Astrocyte of the hippocampus (primary cell): ENCODE measurements around the gene SCYL3.

ENCODE experiments used
- DNase-seq: peaks from one replicate; pipeline ENCODE4 v3.0.0; 2011; ENCODE audit warnings: low read depth, low spot score

The SCYL3 gene

GRCh38 chr1:169900571-169900970 is 6.9 kb upstream of the SCYL3 start:
- DNase-seq, result no peak

GRCh38 chr1:169899519-169900217 is 6.0 kb upstream of the SCYL3 start:
- DNase-seq, result no peak

GRCh38 chr1:169896013-169896412 is 2.3 kb upstream of the SCYL3 start:
- DNase-seq, result no peak

GRCh38 chr1:169894424-169895145 is 889 bp upstream of the SCYL3 start:
- no peak for DNase-seq

- peak; percentile 35 for DNase-seq
Measured at GRCh38 chr1:169892927-169893644, 610 bp downstream of the SCYL3 start.

GRCh38 chr1:169892176-169892926 is 1.3 kb downstream of the SCYL3 start:
- DNase-seq, result no peak

- DNase-seq, result no peak
Measured at GRCh38 chr1:169891539-169891885, 2.2 kb downstream of the SCYL3 start.

GRCh38 chr1:169890761-169891538 is 2.7 kb downstream of the SCYL3 start:
- no peak for DNase-seq

- no peak for DNase-seq
Measured at GRCh38 chr1:169889871-169890270, 3.8 kb downstream of the SCYL3 start.

GRCh38 chr1:169886931-169887330 is 6.8 kb downstream of the SCYL3 start:
- no peak for DNase-seq

GRCh38 chr1:169886422-169886821 is 7.3 kb downstream of the SCYL3 start:
- DNase-seq, result no peak

- DNase-seq, result no peak
Measured at GRCh38 chr1:169885207-169885606, 8.5 kb downstream of the SCYL3 start.

GRCh38 chr1:169884634-169885033 is 9.1 kb downstream of the SCYL3 start:
- no peak for DNase-seq

- no peak for DNase-seq
Measured at GRCh38 chr1:169882039-169882511, 11.6 kb downstream of the SCYL3 start.

GRCh38 chr1:169879034-169879840 is 14.5 kb downstream of the SCYL3 start:
- DNase-seq, result peak; percentile 46

- DNase-seq, result no peak
Measured at GRCh38 chr1:169878498-169878897, 15.2 kb downstream of the SCYL3 start.

- no peak for DNase-seq
Measured at GRCh38 chr1:169877800-169878491, 15.8 kb downstream of the SCYL3 start.

- peak; percentile 74 for DNase-seq
Measured at GRCh38 chr1:169874229-169874628, 19.5 kb downstream of the SCYL3 start.

- DNase-seq, result no peak
Measured at GRCh38 chr1:169873582-169874199, 20.0 kb downstream of the SCYL3 start.
